ENCODE data around the gene PRIM2. TPM values are rescaled to one million over a fixed set of nuclear protein-coding genes. Genes with fewer than 3 reads are reported as not detected.
"Not testable (repeated sequence)": the region's sequence is repeated elsewhere in the genome, so short reads cannot be mapped to it uniquely, and the experiment has no call there.

Gene PRIM2
- polyA plus RNA-seq, 5 donors, result 13.5 to 20.6 (median 17.9) TPM

DNA sequence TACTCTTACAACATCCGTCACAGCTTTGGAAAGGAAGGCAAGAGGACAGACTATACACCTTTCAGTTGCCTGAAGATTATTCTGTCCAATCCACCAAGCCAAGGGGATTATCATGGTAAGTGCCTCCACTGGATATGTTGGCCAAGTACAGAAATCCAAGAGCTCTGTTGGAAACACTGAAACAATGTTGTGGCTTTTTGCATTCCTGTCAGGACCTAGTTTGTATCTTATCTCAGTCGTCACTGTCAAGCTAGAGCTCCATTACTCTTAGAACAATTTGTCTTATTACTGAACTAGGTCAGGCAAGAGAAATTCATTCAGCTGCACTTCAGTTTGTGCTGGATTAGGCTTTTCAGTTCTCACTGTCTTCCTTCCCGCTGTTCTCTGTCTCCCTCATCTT is 283.7 kb downstream of the PRIM2 start:
- DNase-seq, result not testable (repeated sequence)

DNA sequence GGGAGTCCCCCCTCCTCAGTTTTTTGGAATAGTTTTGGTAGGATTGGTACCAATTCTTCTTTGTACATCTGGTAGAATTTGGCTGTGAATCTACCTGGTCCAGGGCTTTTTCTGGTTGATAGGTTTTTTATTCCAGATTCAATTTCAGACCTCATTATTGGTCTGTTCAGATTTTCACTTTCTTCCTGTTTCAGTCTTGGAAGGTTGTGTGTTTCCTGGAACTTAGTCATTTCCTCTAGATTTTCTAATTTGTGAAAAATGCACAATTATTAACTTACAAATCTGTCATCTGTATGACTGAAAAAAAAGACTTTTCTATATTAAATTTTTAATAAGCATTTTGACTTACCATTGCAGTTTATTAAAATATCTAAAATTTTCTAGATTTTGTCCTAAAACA is 287.9 kb downstream of the PRIM2 start:
- DNase-seq, result not testable (repeated sequence)

DNA sequence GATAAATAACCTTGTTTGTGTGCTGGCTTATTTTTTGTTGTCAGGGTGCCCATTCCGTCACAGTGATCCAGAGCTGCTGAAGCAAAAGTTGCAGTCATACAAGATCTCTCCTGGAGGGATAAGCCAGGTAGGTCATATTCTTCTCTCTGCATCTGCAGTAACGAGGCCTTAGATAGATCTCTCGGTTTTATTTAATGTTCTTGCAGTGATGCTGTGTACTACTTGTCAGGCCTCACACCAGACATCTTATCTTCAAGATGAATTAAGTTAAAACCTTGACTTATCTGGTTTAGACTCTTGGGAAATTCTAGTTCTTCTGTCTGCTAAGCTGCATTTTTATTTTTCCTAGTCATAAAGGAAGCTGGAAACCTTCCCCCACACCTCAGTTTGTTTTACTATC is 288.9 kb downstream of the PRIM2 start:
- not testable (repeated sequence) for DNase-seq

DNA sequence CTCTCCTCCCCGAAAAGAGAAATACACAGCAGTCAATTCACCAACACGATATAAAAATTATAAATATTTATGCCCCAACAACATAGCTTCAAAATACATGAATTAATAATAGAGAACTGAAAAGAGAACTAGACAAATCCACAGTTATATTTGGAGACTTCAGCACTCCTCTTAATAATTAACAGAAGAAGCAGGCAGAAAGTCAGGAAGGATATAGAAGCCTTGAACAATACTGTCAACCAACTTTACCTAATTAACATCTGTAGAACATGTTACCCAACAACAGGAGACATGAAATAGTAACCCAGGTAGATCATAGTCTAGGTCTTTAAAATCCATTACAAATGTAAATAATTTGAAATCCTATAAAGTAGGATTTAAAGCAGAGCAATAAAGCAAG is 293.2 kb downstream of the PRIM2 start:
- DNase-seq, result not testable (repeated sequence)

DNA sequence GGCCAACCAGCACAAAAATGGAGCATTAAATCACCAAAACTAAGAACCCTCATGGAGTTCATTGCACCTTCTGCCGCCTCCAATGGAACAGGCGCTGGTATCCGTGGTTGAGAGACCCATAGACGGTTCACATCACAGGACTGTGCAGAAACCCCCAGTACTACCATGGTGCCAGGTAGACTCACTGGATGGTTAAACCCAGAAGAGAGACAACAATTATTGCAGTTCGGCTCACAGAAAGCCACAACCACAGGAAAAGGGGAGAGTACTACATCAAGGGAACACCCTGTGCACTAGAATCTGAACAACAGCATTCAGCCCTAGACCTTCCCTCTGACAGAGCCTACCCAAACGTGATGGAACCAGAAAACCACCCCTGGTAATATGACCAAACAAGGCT is 301.5 kb downstream of the PRIM2 start:
- DNase-seq, result not testable (repeated sequence)

DNA sequence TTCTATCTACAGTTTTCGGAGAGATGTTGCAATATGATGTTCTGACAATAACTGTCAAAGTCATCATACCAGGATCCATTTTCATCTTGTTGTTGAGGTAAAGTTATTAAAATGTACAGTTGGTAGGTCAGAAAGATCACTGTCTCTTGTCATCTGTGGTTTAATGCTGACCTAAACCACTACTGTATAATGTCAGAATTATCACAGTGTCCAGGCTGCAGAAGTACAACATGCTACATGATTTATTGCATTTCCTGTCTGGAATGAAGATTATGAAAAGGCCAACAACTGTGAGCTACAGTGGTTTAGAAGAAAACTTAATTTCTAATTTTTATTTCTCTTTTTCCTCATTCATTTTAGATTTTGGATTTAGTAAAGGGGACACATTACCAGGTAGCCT is 314.3 kb downstream of the PRIM2 start:
- not testable (repeated sequence) for DNase-seq

DNA sequence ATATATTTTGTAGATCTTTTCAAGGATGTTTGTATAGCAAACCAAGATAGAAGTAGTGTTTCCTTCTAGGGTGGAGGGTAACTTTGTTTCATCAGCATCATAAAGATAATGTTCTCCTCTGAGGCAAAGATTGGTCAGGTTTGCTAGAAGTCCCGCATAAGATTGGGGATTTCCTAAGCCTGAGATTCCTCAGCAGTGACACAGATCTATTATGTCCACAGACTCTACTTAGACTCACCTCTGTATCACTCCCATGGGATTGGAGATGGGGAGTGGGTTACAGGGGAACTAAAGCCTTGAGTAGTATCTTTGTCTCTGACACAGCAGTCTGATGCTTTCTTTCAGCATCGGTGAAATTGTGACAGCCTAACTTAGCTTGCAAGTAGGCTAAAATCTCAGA is 341.1 kb downstream of the PRIM2 start:
- not testable (repeated sequence) for DNase-seq

DNA sequence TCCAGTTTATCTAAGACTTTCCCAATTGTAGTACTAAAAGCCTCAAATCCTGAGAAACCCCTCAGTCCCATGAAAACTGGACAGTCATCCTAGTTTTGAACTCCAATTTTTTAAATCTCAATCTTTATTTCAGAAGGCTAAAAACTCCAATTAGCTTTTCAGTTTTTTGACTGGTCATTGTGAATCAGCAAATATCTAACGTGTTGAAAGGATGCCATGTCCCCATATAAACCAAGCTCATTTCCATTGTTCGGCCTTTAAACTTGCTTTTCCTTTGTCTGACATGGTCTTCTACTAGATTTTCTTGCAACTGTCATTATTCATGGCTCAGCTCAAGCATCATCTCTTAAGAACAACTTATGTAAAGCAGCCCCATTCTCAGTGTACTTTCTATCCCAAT is 342.4 kb downstream of the PRIM2 start:
- DNase-seq, result not testable (repeated sequence)

DNA sequence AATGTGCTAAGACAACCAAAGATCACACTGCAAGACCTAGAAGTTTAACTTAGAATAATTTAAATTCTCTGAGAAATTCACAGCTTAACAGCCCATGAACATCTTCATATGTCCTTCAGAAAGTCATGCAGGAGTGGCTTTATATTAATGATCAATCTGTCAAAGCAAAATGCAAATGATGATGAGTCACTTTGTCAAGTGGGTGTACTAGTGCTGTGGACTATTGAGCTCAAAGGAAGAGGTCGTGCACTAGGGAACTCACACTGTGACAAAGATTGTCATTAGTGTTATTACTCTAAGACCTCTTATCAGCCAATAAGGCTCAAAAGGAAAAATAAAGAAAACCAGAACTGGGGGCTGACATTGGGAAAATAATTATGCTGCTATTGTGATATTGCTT is 343.5 kb downstream of the PRIM2 start:
- not testable (repeated sequence) for DNase-seq

DNA sequence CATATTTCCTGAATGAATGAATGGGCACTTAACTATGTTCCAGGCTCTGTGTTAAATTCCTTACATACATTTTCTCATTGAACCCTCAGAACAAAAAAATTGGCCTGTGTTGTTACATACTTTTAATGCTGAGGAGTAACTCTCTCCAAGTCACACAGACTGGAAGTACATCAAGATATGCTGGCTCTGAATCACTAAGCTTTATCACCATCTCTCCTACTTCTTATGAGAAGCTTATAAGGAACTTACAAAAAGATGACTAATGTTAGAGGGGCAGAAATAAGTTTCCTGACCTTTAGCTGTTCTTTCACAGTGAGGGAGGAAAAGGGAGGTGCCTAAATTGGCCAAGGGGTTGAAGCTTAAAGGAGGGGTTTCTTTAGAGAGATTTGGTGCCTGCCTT is 350.7 kb downstream of the PRIM2 start:
- DNase-seq, result not testable (repeated sequence)

DNA sequence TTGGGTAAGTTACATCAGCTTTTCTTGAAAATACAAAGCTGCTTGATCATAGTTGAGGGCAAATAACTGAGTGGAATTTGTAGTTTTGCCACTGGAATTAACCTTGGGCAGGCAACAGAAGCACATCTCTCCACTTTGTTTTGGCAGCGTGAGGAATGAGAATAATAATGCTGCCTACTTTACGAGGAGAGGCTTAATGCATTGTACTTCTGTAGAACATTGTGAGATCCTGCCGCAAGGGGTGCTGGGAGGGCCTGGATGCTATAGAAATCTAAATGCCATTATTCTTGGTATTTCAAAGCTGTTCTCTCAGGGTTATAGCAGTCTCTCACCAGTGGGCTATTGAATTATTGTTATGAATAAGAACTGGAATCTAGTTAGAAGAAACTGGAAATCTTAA is 353.8 kb downstream of the PRIM2 start:
- not testable (repeated sequence) for DNase-seq

DNA sequence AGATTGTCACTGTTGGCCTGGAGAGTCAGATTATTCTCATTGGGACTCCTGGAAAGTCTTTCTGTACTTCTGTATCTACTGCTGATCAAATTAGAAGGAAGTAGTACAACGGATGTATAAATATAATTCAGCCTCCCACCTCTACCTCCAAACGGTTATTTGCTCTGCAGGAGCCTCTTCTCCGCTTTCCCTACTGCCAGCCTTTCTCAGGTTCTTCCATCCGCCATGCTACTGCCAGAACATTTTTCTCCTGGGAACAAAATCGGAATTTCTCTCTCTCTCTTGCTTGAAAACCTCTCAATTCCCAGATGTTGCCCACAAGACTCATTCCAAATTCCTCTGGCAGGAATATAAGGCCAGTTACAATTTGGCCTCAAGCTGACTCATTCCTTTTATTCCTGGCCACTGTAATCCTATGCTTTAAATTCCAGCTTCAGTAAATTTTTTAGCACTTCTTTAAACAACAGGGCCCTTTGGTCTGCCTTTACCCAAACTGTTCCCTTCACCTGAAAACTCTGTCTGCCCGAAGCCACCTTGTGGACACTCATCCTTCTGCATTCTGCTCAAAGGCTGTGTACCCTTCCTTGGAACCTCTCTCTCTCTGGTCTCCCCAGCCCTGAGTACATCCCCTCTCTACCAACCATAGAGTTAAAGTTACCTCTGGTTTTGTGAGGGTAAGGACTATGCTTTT is 354.7 kb downstream of the PRIM2 start:
- not testable (repeated sequence) for DNase-seq

DNA sequence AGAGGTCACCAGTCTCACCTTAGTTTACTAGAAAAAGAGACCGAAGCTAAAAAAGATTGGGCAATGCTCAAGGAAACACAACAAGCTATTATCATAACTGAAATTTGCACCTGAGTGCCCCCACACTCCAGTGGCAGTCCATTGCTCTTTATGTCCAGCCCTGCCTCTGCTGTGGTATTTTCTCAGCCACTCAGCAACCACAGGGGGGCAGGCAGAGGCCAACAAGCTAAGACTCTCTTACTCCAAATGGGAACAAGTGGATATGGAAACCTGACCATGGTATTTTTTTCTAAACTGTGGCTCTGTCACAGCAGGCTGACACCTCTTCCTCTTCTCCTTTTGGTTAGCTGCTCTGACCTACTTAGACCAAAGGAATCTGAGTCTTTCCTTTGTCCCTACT is 355.9 kb downstream of the PRIM2 start:
- DNase-seq, result not testable (repeated sequence)

DNA sequence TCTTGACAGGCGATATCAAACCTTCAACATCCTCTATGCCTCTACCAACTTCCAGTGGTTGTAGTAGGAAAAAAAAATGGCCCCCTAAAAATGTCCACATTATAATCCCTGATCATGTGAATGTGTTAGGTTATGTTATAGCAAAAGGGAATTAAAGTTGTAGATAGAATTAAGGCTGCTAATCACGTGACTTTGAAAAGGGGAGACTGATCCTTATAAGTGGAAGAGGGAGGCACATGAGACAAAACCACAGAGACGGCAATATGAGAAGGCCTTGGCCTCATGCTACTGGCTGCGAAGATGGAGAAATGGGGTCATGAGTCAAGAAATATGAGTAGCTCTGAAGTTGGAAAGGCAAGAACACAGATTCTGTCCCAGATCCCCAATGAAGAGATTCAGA is 358.0 kb downstream of the PRIM2 start:
- not testable (repeated sequence) for DNase-seq

DNA sequence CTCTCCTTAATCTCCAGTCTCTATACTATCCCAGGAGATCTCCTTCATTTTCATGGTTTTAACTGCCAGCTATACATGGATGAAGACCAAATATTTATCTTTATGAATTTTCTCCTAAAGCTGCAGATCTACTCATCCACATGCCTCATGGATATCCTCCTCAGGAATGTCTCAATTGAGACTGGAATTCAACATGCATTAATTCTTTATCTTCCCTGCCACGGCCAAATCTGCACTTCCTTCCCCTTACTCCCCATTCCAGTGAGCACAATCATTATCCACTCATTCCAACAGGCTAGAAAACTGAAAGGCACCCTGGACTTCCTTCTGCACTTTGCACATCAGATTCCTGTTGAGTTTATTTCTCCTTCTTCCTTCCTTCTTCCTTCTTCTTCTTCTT is 379.0 kb downstream of the PRIM2 start:
- not testable (repeated sequence) for DNase-seq

Other genes with a start within 250 kb of the PRIM2 start
- gene ZNF451, start 227.4 kb upstream of the PRIM2 start, polyA plus RNA-seq (ENCODE audit: insufficient read depth in 1 of 5, insufficient read length in 5 of 5, low replicate concordance in 1 of 5), result 10 to 100 TPM; 29.2 to 54.0 (median 43.5) TPM
- gene BAG2, start 145.3 kb upstream of the PRIM2 start, polyA plus RNA-seq (ENCODE audit: insufficient read depth in 1 of 5, insufficient read length in 5 of 5, low replicate concordance in 1 of 5), result 1 to 10 TPM; 6.4 to 9.2 (median 9.0) TPM
- 10 to 100 TPM; 20.4 to 32.1 (median 26.5) TPM for gene RAB23, start 95.3 kb upstream of the PRIM2 start, polyA plus RNA-seq (ENCODE audit: insufficient read depth in 1 of 5, insufficient read length in 5 of 5, low replicate concordance in 1 of 5)

All from right lung (tissue), 5 donors.